HG03045 (cell line): ENCODE results near the gene SLC27A6.
"Not testable (repeated sequence)": the region's sequence is repeated elsewhere in the genome, so short reads cannot be mapped to it uniquely, and the experiment has no call there.

Source experiments
- ATAC-seq: cut with Tn5 transposase; IDR thresholded peaks from one replicate; pipeline ENCODE4 v1.9.1; 2021; ENCODE audit warnings: mild to moderate bottlenecking, moderate library complexity; ENCODE audit not compliant: unreplicated experiment

Gene SLC27A6

DNA sequence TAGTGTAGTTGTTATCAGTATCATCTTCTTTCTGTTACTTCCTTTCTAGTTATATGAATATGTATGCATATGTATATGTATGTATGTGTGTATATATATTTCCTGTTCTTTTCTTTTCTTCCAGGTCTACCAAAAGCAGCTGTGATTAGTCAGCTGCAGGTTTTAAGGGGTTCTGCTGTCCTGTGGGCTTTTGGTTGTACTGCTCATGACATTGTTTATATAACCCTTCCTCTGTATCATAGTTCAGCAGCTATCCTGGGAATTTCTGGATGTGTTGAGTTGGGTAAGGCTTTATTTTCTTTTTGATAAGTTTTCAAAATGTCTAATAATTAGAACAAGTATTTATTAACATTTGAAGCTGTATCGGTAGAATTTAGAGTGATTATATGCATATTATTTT is 23.2 kb downstream of the SLC27A6 start:
- no peak for ATAC-seq

DNA sequence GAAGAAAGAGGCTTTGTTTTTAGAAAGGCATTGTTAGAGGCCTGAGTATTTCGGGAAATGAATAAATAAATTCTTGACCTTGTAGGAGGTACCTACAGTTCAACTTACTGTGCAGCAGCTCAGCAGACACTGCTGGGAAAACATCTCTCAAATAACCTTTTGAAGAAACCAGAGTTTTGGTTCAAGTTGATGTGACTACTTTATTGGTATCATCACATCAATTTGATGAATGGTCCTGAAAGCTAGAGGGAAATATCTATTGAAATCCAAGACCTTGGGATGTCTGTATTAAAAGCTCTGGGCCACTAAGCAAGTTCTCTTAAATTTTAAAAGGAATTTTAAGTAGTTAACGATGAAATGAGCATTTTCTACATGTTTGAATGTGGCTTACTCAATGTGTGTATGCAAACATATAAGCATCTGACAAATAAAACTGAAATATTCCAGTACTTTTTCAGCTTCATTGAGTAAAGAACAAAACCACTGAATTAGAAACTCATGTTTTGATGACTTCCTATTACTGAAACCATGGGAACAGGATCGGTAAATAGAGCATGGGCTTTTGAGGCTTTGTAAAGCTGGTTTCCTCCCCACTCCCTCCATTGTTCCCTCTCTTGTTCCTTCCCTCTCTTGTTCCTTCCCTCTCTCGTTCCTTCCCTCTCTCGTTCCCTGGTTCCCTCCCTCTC is 36.7 kb downstream of the SLC27A6 start:
- ATAC-seq = no peak

DNA sequence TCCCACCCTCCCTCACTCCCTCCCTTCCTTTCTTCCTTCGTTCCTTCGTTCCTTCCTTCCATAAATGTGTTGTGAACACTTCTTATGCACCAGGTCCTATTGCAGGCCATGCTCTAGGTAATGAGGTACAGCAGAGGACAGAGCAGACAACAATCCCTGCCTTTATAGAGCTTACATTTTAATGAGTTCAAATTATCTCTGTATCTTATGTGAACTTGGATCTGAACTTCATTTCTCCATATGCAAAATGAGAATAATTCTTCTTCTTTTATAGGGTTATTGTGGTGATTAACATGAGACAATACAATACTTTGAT is 37.2 kb downstream of the SLC27A6 start:
- no peak for ATAC-seq

DNA sequence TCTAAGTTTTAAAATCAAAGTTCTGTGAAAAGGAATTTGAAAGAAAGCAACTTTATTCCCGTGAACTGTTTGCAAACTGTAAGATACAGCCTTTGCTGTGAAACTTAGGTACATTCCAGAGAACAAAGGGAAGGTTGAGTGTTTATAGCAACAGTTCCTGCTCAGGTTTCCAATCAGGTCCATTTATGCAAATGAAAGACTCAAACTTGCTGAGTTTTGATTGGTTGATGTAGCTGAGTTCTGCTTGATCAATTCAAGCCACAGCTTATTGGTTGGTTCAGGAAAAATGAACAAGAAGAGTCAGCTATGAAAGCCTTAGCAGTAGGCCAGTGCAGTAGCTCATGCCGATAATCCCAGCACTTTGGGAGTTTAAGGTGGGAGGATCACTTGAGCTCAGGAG is 37.9 kb downstream of the SLC27A6 start:
- ATAC-seq = no peak

DNA sequence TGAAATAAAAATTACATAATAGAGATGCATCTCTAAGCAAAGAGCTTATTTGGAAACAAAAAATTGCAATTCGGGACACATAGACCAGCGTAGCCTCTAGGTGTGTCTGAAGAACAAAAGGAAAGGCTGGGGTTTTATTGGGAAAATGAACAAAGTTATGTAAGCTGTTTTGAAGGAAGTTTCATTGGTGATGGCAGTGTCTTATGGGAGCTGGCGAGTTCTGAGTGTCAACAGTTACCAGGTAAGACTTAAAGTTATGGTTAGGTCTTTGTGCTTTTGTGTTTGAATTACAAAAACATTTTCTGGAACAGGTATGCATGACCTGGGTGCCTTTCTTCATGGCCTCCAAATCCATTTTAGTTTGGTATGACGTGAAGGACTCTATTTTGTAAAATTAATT is 48.9 kb downstream of the SLC27A6 start:
- no peak for ATAC-seq

DNA sequence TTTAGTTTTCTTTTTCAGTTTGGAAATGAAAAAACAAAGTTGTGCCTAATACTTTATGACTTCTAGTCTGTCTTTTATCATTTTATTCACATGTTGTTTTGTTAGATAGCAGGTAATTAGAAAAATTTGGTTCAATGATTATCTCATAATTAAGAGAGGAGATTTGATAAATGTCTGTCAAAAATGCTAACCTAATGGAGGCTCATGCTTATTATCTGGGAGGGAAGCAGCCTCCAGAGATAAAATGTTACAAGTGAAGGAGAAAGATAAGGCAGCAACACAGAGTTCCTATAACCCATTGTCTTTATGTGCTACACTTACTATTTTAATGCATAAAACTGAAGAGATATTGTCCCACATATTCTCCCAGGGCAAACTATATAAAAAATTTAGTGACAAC is 53.5 kb downstream of the SLC27A6 start:
- no peak for ATAC-seq

DNA sequence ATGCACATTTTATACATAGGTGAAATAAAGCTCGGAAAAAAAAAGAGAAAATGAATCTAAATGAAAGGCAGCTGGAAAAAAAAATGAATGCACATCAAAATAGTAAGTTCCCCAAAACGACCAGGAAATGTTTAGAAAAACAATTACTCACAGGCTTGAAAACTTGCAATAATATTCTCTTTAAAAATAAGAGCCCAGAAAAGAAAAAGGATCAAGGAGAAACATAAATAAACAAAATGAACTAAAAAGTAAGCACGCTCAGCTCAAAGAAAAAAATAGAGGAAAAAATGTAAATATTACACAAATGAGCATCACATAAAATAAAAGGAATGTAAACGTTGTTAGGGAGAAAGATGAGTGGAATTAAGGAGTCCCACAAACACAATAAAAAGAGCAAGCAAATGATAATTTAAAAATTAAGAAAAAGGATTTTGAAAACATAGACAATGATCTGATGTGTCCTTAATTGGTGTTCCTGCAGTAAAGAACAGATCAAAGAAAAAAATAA is 54.2 kb downstream of the SLC27A6 start:
- ATAC-seq = no peak

DNA sequence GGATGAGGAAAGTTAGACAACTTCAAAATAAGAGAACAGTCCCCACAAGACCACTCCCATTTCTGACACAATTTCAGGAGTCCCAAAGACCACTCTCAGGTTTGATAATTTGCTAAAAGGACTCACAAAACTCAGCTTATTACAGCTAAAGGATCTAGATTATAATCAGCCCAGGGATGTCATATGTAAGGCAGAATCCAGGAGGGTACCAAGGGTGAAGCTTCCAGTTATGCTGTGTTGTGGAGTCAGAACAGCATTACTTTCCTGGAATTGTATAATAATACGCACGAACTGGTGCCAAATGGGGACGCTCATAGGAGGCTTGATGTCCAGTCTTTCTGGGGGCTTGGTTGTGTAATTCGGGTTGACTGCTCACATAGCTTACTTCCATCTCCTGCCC is 55.4 kb downstream of the SLC27A6 start:
- no peak for ATAC-seq

DNA sequence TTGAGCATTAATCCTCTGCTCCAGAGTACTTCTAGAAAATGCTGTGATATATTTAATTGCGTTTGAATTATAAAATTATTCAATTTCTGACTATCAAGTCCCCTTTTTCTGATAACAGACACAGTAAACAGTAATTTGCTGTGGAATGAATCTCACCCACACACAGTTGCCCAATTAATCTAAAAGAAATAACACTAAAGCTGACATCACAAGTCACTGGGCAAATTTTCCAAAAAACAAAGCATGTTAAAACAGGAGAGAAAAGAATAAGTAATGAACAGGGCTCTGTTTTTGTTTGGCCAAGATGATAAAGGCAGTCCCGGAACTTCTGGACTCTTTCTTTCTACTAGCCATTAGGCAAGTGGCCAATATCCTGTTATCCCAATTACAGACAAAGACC is 56.5 kb downstream of the SLC27A6 start:
- no peak for ATAC-seq

DNA sequence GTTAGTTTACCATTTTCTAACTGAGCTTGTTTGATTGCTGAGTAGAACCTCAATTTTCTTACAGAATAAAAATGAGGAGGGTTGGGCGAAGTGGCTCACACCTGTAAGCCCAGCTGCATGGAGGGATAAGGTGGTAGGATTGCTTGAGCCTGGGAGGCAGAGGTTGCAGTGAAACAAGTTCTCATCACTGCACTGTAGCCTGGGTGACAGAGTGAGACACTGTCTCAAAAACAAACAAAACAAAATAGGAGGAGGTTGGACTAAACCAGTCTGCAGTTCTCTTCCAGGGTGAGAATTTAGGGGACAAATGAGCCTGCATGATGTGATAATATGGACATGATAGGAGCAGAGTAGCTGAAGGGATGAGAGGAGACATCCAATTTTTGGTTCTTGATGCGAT is 57.3 kb downstream of the SLC27A6 start:
- ATAC-seq = no peak

DNA sequence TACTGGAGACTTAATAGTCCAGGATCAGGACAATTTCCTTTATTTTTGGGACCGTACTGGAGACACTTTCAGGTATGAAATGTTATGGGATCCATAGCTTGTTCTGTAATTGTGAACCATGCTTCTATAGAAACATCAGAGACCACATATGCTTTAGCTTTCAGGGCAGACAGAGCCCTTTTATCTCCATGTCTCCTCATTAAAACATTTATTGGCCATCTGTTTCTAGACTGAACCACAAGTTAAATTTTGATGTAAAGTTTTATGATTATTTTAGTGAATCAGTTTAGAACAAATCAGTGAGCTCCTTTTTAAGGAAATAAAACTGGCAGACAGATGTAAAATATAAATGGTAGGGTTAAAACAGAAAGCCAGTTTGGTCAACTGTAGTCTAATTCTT is 62.0 kb downstream of the SLC27A6 start:
- ATAC-seq = no peak

DNA sequence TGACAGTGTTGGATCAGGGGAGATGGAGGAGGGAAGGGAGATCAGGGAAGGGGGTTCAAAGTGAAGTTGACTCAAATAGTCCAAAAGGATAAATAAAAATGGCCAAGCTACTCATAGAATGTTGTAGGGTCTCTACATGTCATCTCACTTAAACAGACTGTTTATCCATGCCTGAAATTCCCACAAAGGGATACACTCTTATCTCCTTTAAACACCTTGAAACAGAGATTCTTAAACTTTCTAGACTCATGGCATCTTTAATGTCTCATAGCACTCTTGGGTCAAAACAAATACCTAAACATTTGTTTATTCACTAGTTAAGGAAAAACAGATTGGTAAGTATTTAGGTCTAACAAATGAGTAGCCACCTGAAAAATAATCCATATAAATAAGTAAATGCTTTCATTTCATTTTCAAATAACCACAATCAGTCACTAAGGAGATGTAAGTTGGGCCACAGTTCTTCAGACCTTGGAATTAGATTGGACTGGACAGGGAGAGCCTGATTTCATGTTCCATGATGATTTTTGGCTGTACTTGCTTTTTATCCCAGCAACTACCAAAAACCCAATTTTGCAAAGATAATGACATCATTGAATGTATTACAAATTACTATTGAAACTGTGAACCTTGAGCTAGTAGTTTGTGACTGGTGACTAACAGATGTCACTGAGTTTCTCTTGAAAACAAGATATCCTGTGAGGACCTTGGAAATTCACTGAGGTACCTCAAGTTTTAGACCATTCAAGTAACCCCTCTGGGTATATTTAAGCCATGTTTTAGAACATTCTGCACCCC is 66.8 kb downstream of the SLC27A6 start:
- ATAC-seq = no peak

DNA sequence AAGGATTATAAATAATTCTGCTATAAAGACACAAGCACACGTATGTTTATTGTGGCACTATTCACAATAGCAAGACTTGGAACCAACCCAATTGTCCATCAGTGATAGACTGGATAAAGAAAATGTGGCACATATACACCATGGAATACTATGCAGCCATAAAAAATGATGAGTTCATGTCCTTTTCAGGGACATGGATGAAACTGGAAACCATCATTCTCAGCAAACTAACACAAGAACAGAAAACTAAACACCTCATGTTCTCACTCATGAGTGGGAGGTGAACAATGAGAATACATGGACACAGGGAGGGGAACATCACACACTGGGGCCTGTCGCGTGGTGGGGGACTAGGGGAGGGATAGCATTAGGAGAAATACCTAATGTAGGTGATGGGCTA is 71.0 kb downstream of the SLC27A6 start:
- not testable (repeated sequence) for ATAC-seq

DNA sequence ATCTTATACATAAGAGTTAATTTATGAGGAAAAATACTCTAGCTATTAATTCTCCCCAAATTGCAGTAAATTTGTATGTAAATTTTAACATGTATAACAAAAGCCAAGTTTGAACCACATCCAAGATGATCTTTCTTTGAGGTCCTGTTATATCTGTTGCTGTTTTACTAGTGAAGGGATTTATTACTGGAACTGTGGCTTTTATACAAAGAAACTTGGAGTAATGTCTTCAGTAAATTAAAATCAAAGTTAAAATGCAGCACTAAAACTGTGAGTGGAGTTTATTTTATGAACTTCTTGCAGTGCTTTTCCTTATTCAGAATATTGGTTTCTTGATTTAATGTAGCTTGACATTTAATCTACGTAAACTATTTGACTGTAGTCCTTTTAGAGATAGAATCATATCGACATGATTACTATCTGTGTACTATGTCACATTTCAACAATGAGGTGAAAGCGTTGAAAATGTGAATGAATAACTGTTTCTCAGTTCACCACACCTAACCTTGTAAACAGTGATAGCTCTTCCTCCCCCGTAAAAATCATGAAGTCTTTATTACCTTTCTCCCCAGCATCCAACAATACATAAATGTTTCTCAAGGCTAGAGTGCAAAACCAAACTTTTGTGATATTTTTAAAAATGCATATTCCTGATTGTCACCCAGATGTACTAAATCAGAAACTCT is 76.1 kb downstream of the SLC27A6 start:
- ATAC-seq = no peak

DNA sequence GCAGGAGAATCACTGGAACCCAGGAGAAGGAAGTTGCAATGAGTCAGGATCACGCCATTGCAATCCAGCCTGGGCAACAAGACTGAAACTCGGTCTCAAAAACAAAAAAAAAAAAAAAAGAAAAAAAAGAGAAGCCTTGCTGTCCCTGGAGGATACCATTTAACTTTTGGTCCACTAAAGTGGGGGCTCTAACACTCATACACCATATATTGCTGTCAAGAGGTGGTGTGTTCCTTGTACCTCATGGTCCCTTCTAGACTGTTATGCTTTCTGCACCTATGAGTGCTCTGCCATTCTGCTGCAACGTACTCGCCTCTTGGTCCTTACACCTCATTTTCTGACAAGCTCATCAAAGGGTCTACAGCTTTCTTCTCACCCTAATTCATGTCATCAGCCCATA is 77.0 kb downstream of the SLC27A6 start:
- no peak for ATAC-seq

DNA sequence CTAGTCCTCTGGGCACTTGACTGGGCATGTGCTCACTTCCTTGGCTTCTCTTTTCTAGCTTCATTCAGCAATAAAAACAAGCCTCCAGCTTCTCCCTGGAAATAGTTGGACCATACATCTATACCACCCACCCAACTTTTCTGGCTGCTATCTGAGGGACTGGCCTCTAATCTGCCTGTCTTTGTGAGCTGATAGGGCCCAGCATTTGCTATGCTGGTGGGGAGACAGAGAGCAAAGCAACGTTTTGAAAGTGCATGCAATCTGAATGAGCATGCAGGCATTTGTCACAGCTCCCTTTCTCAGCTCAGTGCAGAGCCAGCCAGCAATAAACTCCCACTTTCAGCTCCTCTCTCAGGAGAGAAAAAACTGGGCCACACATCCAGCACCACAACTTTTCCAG is 78.6 kb downstream of the SLC27A6 start:
- no peak for ATAC-seq

DNA sequence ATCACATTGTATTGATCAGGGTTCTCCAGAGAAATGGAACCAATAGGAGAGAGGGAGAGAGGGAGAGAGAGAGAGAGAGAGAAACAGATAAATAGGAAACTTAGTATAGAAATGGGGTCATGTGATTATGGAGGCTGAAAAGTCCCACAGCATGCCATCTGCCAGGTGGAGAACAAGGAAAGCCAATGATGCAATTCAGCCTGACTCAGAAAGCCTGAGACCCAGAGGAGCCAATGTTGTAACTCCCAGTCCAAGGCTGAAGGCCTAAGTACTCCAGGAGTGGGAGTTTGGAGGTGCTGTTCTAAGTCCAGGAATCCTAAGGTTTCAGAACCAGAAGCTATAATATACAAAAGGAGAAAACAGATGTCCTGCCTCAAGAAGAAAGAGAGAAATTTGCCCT is 80.9 kb downstream of the SLC27A6 start:
- no peak for ATAC-seq

DNA sequence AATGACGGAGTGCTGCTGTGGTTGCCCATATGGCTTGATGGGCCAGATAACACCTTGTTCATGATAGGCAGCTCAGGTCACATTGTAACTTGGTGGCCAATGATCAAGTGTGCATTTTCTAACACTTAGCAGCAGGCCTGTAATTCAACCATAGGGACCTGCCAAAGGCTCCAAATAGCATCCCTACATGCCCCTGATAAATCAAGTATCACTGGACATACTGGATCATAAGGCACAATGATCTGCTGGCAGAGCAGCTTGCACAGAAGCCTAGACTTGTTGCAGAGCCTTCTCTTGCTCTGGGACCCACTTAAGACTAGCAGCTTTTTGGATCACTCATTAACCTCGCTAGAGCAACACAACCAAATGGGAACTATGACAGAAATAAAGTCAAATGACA is 83.2 kb downstream of the SLC27A6 start:
- ATAC-seq = no peak

DNA sequence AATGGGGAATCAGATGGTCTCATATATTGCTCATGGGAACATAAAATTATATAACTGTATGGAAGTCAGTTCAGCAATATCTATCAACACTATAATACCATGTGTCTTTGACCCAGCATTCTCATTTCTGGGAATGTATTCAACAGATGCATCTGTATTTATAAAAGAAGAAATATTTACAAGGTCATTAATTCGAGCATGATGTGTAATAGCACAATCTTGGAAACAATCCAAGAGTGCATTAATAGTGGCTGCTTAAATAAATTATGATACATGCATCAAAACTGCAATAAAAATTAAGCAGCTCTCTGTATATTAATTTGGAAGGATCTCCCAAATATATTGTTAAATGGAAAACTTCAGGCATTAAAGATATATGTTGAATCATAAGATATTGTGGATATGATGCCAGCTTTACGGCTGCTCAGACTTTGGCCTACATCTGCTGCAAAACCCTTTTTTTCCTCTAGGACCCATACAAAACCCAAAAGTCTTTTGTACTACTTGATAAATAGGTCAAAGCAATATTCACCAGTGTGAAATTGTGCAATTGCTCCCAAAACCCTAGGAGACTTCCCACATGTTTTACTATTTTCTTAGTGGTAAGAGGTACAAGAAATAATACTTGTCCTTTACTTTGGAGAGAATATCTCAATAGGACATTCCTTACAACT is 84.0 kb downstream of the SLC27A6 start:
- no peak for ATAC-seq

DNA sequence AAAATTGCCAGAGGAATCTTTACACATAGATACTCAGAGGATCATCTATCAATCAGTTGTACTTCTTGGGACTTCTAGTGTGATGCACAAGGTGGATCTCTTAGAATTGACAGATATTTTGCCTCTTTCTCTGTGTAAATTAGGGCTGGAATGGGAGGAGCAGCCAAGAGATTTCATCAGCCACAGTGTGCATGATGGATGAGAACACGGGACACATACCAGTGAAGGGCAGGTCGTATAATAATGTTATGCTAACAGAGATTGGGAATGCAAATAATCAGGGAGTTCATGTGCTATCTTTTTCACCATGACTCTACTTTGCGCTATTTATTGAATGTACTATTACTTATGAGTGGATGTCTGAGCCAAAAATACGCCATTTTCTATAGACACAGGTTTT is 86.0 kb downstream of the SLC27A6 start:
- ATAC-seq = no peak

DNA sequence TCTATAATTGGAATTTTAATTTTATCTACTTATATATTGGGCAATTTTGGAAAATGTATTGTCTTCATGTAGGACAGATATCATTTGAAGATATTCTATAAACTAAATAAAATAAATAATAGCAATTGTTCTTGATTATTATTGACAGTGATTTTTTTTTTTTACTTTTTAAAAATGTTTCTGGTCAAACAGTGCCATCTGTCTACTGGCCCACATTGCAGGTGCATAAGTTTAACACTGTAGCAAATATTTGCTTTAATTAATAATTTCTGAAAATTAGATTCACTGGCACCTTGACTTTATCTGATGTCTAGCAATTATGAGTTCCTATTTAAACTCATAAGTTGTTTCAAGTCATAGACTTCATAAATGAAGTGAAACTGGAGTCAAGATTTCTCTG is 88.2 kb downstream of the SLC27A6 start:
- ATAC-seq = no peak

DNA sequence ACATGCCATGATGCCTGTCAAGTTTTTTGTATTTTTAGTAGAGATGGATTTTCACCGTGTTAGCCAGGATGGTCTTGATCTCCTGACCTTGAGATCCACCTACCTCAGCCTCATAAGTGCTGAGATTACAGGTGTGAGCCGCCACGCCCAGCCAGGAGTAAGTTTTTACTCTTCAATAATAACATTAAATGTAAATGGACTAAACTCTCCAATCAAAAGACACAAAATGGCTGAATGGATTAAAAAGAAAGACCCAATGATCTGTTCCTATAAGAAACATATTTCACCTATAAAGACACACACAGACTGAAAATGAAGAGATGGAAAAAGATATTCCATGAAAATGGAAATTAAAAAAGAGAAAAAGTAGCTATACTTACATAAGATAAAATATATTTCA is 92.0 kb downstream of the SLC27A6 start:
- ATAC-seq = no peak
